Prostate gland (tissue), 2 donors: ENCODE results near the gene ADD3.

ENCODE experiments used
- CTCF ChIP-seq, 4 experiments: fragments of 200-600 bp in 2 of 4; fragments of 450-650 bp in 2 of 4; sonication (generic) in 2 of 4; IDR thresholded peaks; 1 replicate in 3 of 4; 2 replicates in 1 of 4; pipeline ENCODE4 v1.5.1; 2016 to 2019; ENCODE audit warnings: antibody characterized with exemption in 4 of 4, mild to moderate bottlenecking in 2 of 4, moderate library complexity in 2 of 4
- POLR2A ChIP-seq: fragments of 450-650 bp; IDR thresholded peaks from one replicate; pipeline ENCODE4 v1.6.1; 2016; ENCODE audit warnings: antibody characterized with exemption, mild to moderate bottlenecking

DNA sequence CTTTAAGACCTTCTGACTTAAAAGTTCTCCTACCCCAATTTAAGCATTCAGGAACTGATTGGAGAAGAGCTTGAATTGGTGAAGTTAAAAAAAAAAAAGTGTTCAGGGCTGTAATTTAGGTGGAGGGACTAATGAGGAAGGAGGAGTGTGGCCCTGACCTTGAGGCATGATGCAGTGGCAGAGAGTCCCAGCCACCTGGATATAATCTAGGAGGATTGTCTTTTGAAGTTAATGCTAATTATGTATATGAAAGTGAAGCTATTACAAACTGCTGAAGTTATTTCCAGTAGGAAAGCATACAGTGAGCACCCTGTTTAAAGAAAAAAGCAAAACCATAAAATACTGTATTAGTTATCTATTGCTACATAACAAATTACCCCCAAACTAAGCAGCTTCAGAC lies 31.5 kb downstream of the ADD3 start:
- TF ChIP-seq CTCF (IDR thresholded peaks at IDR 0.05), result no peak
- no peak for TF ChIP-seq POLR2A
